ENCODE measurements around the gene GET4.

DNA sequence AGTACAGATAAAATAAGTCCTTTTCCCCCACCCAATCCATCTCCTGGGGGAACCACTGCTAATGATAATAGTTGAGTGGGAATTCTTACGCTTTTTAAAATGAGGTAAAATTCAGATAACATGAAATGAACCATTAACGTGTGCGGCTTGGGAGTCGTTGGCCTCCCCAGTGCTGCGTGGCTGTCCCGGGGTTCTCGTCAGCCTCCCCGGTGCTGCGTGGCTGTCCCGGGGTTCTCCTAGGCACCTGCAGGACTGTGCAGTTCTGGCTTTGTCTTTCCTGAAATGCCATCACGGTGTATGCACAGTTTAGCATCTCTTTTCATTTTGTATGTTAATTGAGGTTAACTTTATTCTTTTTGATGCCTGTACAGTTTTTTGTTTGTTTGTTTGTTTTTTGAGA lies 30.6 kb upstream of the GET4 start:
- TF ChIP-seq, protein P1, sequence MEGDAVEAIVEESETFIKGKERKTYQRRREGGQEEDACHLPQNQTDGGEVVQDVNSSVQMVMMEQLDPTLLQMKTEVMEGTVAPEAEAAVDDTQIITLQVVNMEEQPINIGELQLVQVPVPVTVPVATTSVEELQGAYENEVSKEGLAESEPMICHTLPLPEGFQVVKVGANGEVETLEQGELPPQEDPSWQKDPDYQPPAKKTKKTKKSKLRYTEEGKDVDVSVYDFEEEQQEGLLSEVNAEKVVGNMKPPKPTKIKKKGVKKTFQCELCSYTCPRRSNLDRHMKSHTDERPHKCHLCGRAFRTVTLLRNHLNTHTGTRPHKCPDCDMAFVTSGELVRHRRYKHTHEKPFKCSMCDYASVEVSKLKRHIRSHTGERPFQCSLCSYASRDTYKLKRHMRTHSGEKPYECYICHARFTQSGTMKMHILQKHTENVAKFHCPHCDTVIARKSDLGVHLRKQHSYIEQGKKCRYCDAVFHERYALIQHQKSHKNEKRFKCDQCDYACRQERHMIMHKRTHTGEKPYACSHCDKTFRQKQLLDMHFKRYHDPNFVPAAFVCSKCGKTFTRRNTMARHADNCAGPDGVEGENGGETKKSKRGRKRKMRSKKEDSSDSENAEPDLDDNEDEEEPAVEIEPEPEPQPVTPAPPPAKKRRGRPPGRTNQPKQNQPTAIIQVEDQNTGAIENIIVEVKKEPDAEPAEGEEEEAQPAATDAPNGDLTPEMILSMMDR (IDR thresholded peaks at IDR 0.05), result no peak
- TF ChIP-seq POLR2A (IDR thresholded peaks at IDR 0.05), result no peak

Data from body of pancreas (tissue), 4 donors.